Natural killer cell (primary cell): ENCODE data around the gene CCDC183. TPM values are rescaled to one million over a fixed set of nuclear protein-coding genes. Genes with fewer than 3 reads are reported as not detected.
"Not testable (repeated sequence)": the region's sequence is repeated elsewhere in the genome, so short reads cannot be mapped to it uniquely, and the experiment has no call there.

ENCODE experiments used
- ATAC-seq, 3 donors: fragments of 150-1000 bp in 2 of 3; fragments of 200-7000 bp in 1 of 3; cut with Tn5 transposase; 1 replicate in 1 of 3; 2 replicates in 2 of 3; pipeline ENCODE4 v1.10.0; 2021; ENCODE audit warnings: mild to moderate bottlenecking in 2 of 3, moderate library complexity in 2 of 3
- DNase-seq, 2 donors: peaks; one replicate each; pipeline versions ENCODE4 v3.0.0 to v3.0.0-alpha.2; 2013 to 2021; ENCODE audit warnings: mixed read lengths in 1 of 2
- H3K27ac ChIP-seq: one replicate; pipeline ENCODE4 v1.5.1; 2013; ENCODE audit warnings: mild to moderate bottlenecking, low read length
- H3K27me3 ChIP-seq: one replicate; pipeline ENCODE4 v1.6.1; 2013; ENCODE audit warnings: low read length; ENCODE audit not compliant: control insufficient read depth, insufficient read depth
- H3K36me3 ChIP-seq: one replicate; pipeline ENCODE4 v1.6.1; 2013; ENCODE audit warnings: low read length; ENCODE audit not compliant: control insufficient read depth, insufficient read depth
- H3K4me1 ChIP-seq: one replicate; pipeline ENCODE4 v1.6.1; 2013; ENCODE audit warnings: low read length; ENCODE audit not compliant: control insufficient read depth, insufficient read depth
- H3K4me3 ChIP-seq: one replicate; pipeline ENCODE4 v1.5.1; 2013; ENCODE audit warnings: low read length
- H3K9me3 ChIP-seq: one replicate; pipeline ENCODE4 v1.6.1; 2013; ENCODE audit warnings: low read length; ENCODE audit not compliant: control insufficient read depth, insufficient read depth
- H3K27ac Mint-ChIP-seq, 2 donors: one replicate each; pipeline ENCODE4 v1.8.0; 2022; ENCODE audit warnings: mild to moderate bottlenecking in 2 of 2, mixed read lengths in 2 of 2, moderate library complexity in 1 of 2
- H3K27me3 Mint-ChIP-seq, 2 donors: one replicate each; pipeline ENCODE4 v1.8.0; 2022; ENCODE audit warnings: low read depth in 2 of 2, mixed read lengths in 2 of 2
- H3K36me3 Mint-ChIP-seq: one replicate; pipeline ENCODE4 v1.8.0; 2022; ENCODE audit warnings: mixed read lengths
- H3K4me1 Mint-ChIP-seq, 2 donors: one replicate each; pipeline ENCODE4 v1.8.0; 2022; ENCODE audit warnings: mixed read lengths in 2 of 2
- H3K4me3 Mint-ChIP-seq: one replicate; pipeline ENCODE4 v1.8.0; 2022; ENCODE audit warnings: mild to moderate bottlenecking, moderate library complexity, mixed read lengths
- H3K9me3 Mint-ChIP-seq, 2 donors: one replicate each; pipeline ENCODE4 v1.8.0; 2022; ENCODE audit warnings: mixed read lengths in 2 of 2
- CTCF ChIP-seq: fragments of 200-600 bp; IDR thresholded peaks from one replicate; pipeline ENCODE4 v1.8.0; 2022; ENCODE audit warnings: antibody characterized with exemption
- WGBS: methylation state at CpG from one replicate; pipeline ENCODE4 v1.1.7; 2013; ENCODE audit warnings: missing lambda C conversion rate; ENCODE audit not compliant: insufficient coverage; 5-methylcytosine and 5-hydroxymethylcytosine counted together
- intact Hi-C: fragments of 100-400 bp; cut with micrococcal nuclease; formaldehyde crosslinking; loops from one replicate; pipeline ENCODE4 v1.14.2; 2022
- total RNA-seq, 4 donors: library from RNA; stranded (reverse); fragments of 120-200 nt in 1 of 4; gene quantifications; one replicate each; pipeline versions ENCODE4 v1.2.3 to v1.2.4, GENCODE V29; 2013 to 2022

Gene CCDC183
- total RNA-seq, 3 donors from 2014 or later (not counting 1 experiment from before 2014, with no cell fraction given): 0.56 to 0.75 (median 0.65) TPM

- Histone ChIP-seq H3K36me3 (peaks cover 29% of the 10 kb centered on the region), H3K4me1 (no peaks in the 10 kb centered on the region), H3K9me3 (no peaks in the 10 kb centered on the region), H3K27ac (no peak overlapping the region), H3K4me3 (no peak overlapping the region), H3K27me3 (no peaks in the 10 kb centered on the region)
- no peak for TF ChIP-seq CTCF
- Mint-ChIP-seq H3K4me3 (no peak overlapping the region), H3K27me3 (no peaks in the 10 kb centered on the region), H3K36me3 (no peaks in the 10 kb centered on the region), H3K4me1 (no peaks in the 10 kb centered on the region), H3K9me3 (no peaks in the 10 kb centered on the region), H3K27ac (no peak overlapping the region)
- DNase-seq (no peak), ATAC-seq (no peak)
- intact Hi-C loops: no loop called here
- 95% methylated on average over 23 of the region's 23 CpGs for WGBS
Measured at GRCh38 chr9:136831720-136832104, 35.6 kb downstream of the CCDC183 start.

GRCh38 chr9:136832581-136832980 lies 36.4 kb downstream of the CCDC183 start:
- no peak for TF ChIP-seq CTCF
- Mint-ChIP-seq H3K27ac (no peak overlapping the region), H3K27me3 (no peaks in the 10 kb centered on the region), H3K36me3 (no peaks in the 10 kb centered on the region), H3K4me3 (no peak overlapping the region), H3K9me3 (no peaks in the 10 kb centered on the region), H3K4me1 (no peaks in the 10 kb centered on the region)
- ATAC-seq: no peak
- WGBS: 99% methylated on average over 9 of the region's 9 CpGs
- H3K27me3 ChIP-seq: no peaks in the 10 kb centered on the region
- H3K9me3 ChIP-seq: no peaks in the 10 kb centered on the region
- peaks cover 26% of the 10 kb centered on the region for H3K36me3 ChIP-seq
- intact Hi-C loops: no loop called here
- no peaks in the 10 kb centered on the region for H3K4me1 ChIP-seq
- H3K4me3 ChIP-seq: no peak overlapping the region
- DNase-seq: no peak
- no peak overlapping the region for H3K27ac ChIP-seq

GRCh38 chr9:136833381-136834048 lies 37.4 kb downstream of the CCDC183 start:
- H3K36me3 Mint-ChIP-seq, H3K4me3 ChIP-seq, H3K4me1 Mint-ChIP-seq, ATAC-seq, H3K4me3 Mint-ChIP-seq, H3K4me1 ChIP-seq, H3K27ac Mint-ChIP-seq, H3K27ac ChIP-seq, DNase-seq, H3K9me3 ChIP-seq, H3K27me3 ChIP-seq, intact Hi-C loops, H3K27me3 Mint-ChIP-seq, H3K9me3 Mint-ChIP-seq: not testable (repeated sequence)
- WGBS: 97% methylated on average over 16 of the region's 16 CpGs
- H3K36me3 ChIP-seq: peaks cover 25% of the 10 kb centered on the region

- DNase-seq (no peak), ATAC-seq (no peak)
- no peak for TF ChIP-seq CTCF
- no peaks in the 10 kb centered on the region for H3K9me3 ChIP-seq
- intact Hi-C loops: no loop called here
- H3K4me1 ChIP-seq: no peaks in the 10 kb centered on the region
- H3K4me1 Mint-ChIP-seq: peaks cover 0 to 6% of the 10 kb centered on the region in 2 donors
- no peak overlapping the region for H3K27ac ChIP-seq
- no peaks in the 10 kb centered on the region for H3K9me3 Mint-ChIP-seq
- H3K27ac Mint-ChIP-seq: no peak overlapping the region
- H3K4me3 ChIP-seq: no peak overlapping the region
- WGBS: 95% methylated on average over 36 of the region's 36 CpGs
- H3K4me3 Mint-ChIP-seq: no peak overlapping the region
- no peaks in the 10 kb centered on the region for H3K36me3 Mint-ChIP-seq
- no peaks in the 10 kb centered on the region for H3K27me3 ChIP-seq
- no peaks in the 10 kb centered on the region for H3K27me3 Mint-ChIP-seq
- peaks cover 24% of the 10 kb centered on the region for H3K36me3 ChIP-seq
Measured at GRCh38 chr9:136835162-136835931, 39.2 kb downstream of the CCDC183 start.
